H1 (cell line): ENCODE measurements around the gene FHAD1. TPM values are rescaled to one million over a fixed set of nuclear protein-coding genes. Genes with fewer than 3 reads are reported as not detected.

Experiments
- CTCF ChIA-PET: fragments of 300-600 bp; sonication (Branson Sonifier 250); formaldehyde crosslinking; loops from one replicate; lab custom pipeline; 2021; ENCODE audit not compliant: partially characterized antibody; lab: Charles Lee
- POLR2A ChIA-PET: fragments of 300-600 bp; sonication (Branson Sonifier 250); formaldehyde crosslinking; loops from one replicate; lab custom pipeline; 2021; ENCODE audit warnings: inconsistent platforms; ENCODE audit not compliant: partially characterized antibody; lab: Charles Lee
- DNase-seq, 2 experiments: peaks; one replicate each; pipeline versions ENCODE4 v3.0.0 to v3.0.0-alpha.2; 2010 to 2022; ENCODE audit warnings: low spot score in 2 of 2, low read depth in 1 of 2, mixed read lengths in 1 of 2
- FAIRE-seq: peaks from 2 replicates; lab custom pipeline; 2011; peaks lifted over from hg19 to GRCh38; lab: Jason Lieb, UNC
- H2AFZ ChIP-seq: 2 replicates; pipeline ENCODE4 v1.8.1; 2012; ENCODE audit warnings: low read length, inconsistent platforms
- H2AK5ac ChIP-seq: 2 replicates; pipeline ENCODE4 v1.6.1; 2013; ENCODE audit warnings: low read depth, low read length
- H2BK120ac ChIP-seq: replicated peaks from 2 replicates; pipeline ENCODE3; 2013; ENCODE audit warnings: low read depth, low read length, inconsistent platforms
- H2BK12ac ChIP-seq: 2 replicates; pipeline ENCODE4 v1.6.1; 2013; ENCODE audit warnings: low read depth, low read length
- H2BK15ac ChIP-seq: 2 replicates; pipeline ENCODE4 v1.6.1; 2013; ENCODE audit warnings: low read length
- H2BK20ac ChIP-seq: 2 replicates; pipeline ENCODE4 v1.6.1; 2013; ENCODE audit warnings: low read length
- H2BK5ac ChIP-seq: 2 replicates; pipeline ENCODE4 v1.6.1; 2013; ENCODE audit warnings: low read depth, low read length
- H3K14ac ChIP-seq: 2 replicates; pipeline ENCODE4 v1.6.1; 2013; ENCODE audit warnings: inconsistent platforms; ENCODE audit not compliant: insufficient read length
- H3K18ac ChIP-seq: 2 replicates; pipeline ENCODE4 v1.6.1; 2013; ENCODE audit warnings: low read length; ENCODE audit errors: extremely low read depth
- H3K23ac ChIP-seq: 2 replicates; pipeline ENCODE4 v1.6.1; 2013; ENCODE audit warnings: inconsistent platforms; ENCODE audit not compliant: insufficient read length
- H3K23me2 ChIP-seq: 2 replicates; pipeline ENCODE4 v1.6.1; 2013; ENCODE audit warnings: low read depth, low read length
- H3K27ac ChIP-seq: 2 replicates; pipeline ENCODE4 v1.6.1; 2011; ENCODE audit warnings: low read depth, low read length, inconsistent platforms
- H3K27me3 ChIP-seq, 4 experiments: replicated peaks in 1 of 4; 1 replicate in 1 of 4; 2 replicates in 3 of 4; pipeline versions ENCODE4 v1.6.1 to v1.8.1; 2011 to 2013; ENCODE audit warnings: low read length in 3 of 4, mild to moderate bottlenecking in 3 of 4, inconsistent platforms in 2 of 4, mixed read lengths in 2 of 4, moderate library complexity in 1 of 4; ENCODE audit not compliant: control insufficient read depth in 3 of 4, insufficient read depth in 3 of 4; ENCODE audit errors: extremely low read depth in 1 of 4
- H3K36me3 ChIP-seq, 4 experiments: 2 replicates each; pipeline versions ENCODE4 v1.6.1 to v1.8.1; 2011 to 2013; ENCODE audit warnings: mild to moderate bottlenecking in 4 of 4, low read length in 3 of 4, moderate library complexity in 2 of 4, control low read depth in 1 of 4, inconsistent platforms in 1 of 4; ENCODE audit not compliant: insufficient read depth in 4 of 4, control insufficient read depth in 2 of 4
- H3K4ac ChIP-seq: replicated peaks from 2 replicates; pipeline ENCODE3; 2013; ENCODE audit warnings: low read length, low read depth, mixed read lengths, inconsistent platforms; ENCODE audit not compliant: insufficient read length
- H3K4me1 ChIP-seq, 4 experiments: replicated peaks in 1 of 4; 1 replicate in 1 of 4; 2 replicates in 3 of 4; pipeline versions ENCODE4 v1.6.1 to v1.8.1; 2011 to 2013; ENCODE audit warnings: low read length in 3 of 4, inconsistent platforms in 2 of 4, mixed read lengths in 1 of 4; ENCODE audit not compliant: insufficient read depth in 4 of 4, control insufficient read depth in 3 of 4
- H3K4me2 ChIP-seq, 2 experiments: 2 replicates each; pipeline versions ENCODE4 v1.6.1 to v1.8.1; 2011 to 2013; ENCODE audit warnings: low read depth in 2 of 2, low read length in 2 of 2, control low read depth in 1 of 2, inconsistent platforms in 1 of 2, mild to moderate bottlenecking in 1 of 2; ENCODE audit not compliant: insufficient read depth in 1 of 2
- H3K4me3 ChIP-seq, 4 experiments: fragments of 200-600, 300-600 bp in 1 of 4; sonication (generic), shearing (Covaris generic), sonication (Bioruptor Twin) in 1 of 4; 2 replicates each; pipeline versions ENCODE4 v1.5.1 to v1.8.1; 2011 to 2016; ENCODE audit warnings: low read length in 4 of 4, low read depth in 3 of 4, control low read depth in 2 of 4, inconsistent platforms in 2 of 4, mild to moderate bottlenecking in 2 of 4, mixed read lengths in 1 of 4, moderate library complexity in 1 of 4; ENCODE audit not compliant: insufficient read depth in 2 of 4; ENCODE audit errors: extremely low read depth in 1 of 4
- H3K56ac ChIP-seq: replicated peaks from 2 replicates; pipeline ENCODE3; 2013; ENCODE audit warnings: low read depth, mild to moderate bottlenecking, mixed read lengths, low read length, inconsistent platforms; ENCODE audit not compliant: insufficient read length
- H3K79me1 ChIP-seq: 2 replicates; pipeline ENCODE4 v1.6.1; 2013; ENCODE audit warnings: low read depth, low read length, control low read depth
- H3K79me2 ChIP-seq, 2 experiments: 2 replicates each; pipeline versions ENCODE4 v1.6.1 to v1.8.1; 2012 to 2013; ENCODE audit warnings: low read length in 2 of 2, mild to moderate bottlenecking in 2 of 2, inconsistent platforms in 1 of 2; ENCODE audit not compliant: insufficient read depth in 2 of 2, control insufficient read depth in 1 of 2
- H3K9ac ChIP-seq, 4 experiments: replicated peaks in 1 of 4; 1 replicate in 1 of 4; 2 replicates in 3 of 4; pipeline versions ENCODE4 v1.6.1 to v1.8.1; 2011 to 2013; ENCODE audit warnings: low read depth in 3 of 4, low read length in 3 of 4, control low read depth in 2 of 4, mild to moderate bottlenecking in 2 of 4, moderate library complexity in 2 of 4, inconsistent platforms in 1 of 4; ENCODE audit errors: extremely low read depth in 1 of 4
- H3K9me3 ChIP-seq, 2 experiments: 2 replicates each; pipeline versions ENCODE4 v1.6.1 to v1.8.1; 2012 to 2013; ENCODE audit warnings: mild to moderate bottlenecking in 2 of 2, moderate library complexity in 2 of 2, control low read depth in 1 of 2, inconsistent platforms in 1 of 2, low read depth in 1 of 2, low read length in 1 of 2, mixed read lengths in 1 of 2; ENCODE audit not compliant: insufficient read depth in 2 of 2
- H4K20me1 ChIP-seq, 2 experiments: replicated peaks in 1 of 2; 2 replicates each; pipeline versions ENCODE3 to v1.8.1; 2011 to 2013; ENCODE audit warnings: inconsistent platforms in 2 of 2, low read length in 2 of 2, mild to moderate bottlenecking in 1 of 2; ENCODE audit not compliant: insufficient read depth in 2 of 2, control insufficient read depth in 1 of 2
- H4K5ac ChIP-seq: 2 replicates; pipeline ENCODE4 v1.6.1; 2013; ENCODE audit warnings: low read length, low read depth, mixed read lengths, inconsistent platforms; ENCODE audit not compliant: insufficient read length
- H4K8ac ChIP-seq: 2 replicates; pipeline ENCODE4 v1.8.0; 2013; ENCODE audit warnings: mild to moderate bottlenecking, moderate library complexity, low read length, inconsistent platforms; ENCODE audit not compliant: insufficient read depth; ENCODE audit errors: extremely low read depth
- H4K91ac ChIP-seq: replicated peaks from 2 replicates; pipeline ENCODE3; 2013; ENCODE audit warnings: low read length, mixed read lengths, inconsistent platforms; ENCODE audit not compliant: insufficient read length
- BACH1 ChIP-seq: IDR thresholded peaks from 2 replicates; pipeline ENCODE4 v1.6.1; 2012; ENCODE audit warnings: low read length, improper control_type of control experiment
- BCL11A ChIP-seq, 2 experiments: IDR thresholded peaks; one replicate each; pipeline ENCODE4 v1.6.1; 2011; ENCODE audit warnings: low read depth in 2 of 2, low read length in 2 of 2, mild to moderate bottlenecking in 2 of 2
- CBX8 ChIP-seq: fragments of 300-800, 300-1000 bp; sonication (generic); IDR thresholded peaks from 2 replicates; pipeline ENCODE4 v1.7.1; 2016; ENCODE audit warnings: low read depth, low read length, borderline replicate concordance
- CHD2 ChIP-seq: IDR thresholded peaks from 2 replicates; pipeline ENCODE4 v1.6.1; 2012; ENCODE audit warnings: low read length, improper control_type of control experiment
- EGR1 ChIP-seq: IDR thresholded peaks from 2 replicates; pipeline ENCODE4 v1.6.1; 2011; ENCODE audit warnings: low read depth, low read length, borderline replicate concordance
- HDAC2 ChIP-seq, 2 experiments: fragments of 300-600 bp in 1 of 2; sonication (generic) in 1 of 2; IDR thresholded peaks; 2 replicates each; pipeline ENCODE4 v1.6.1; 2011 to 2012; ENCODE audit warnings: low read depth in 2 of 2, low read length in 2 of 2, mild to moderate bottlenecking in 2 of 2, moderate library complexity in 2 of 2, borderline replicate concordance in 1 of 2, inconsistent platforms in 1 of 2
- MAFK ChIP-seq: IDR thresholded peaks from 2 replicates; pipeline ENCODE4 v1.6.1; 2012; ENCODE audit warnings: low read depth, mild to moderate bottlenecking, improper control_type of control experiment, low read length
- RNF2 ChIP-seq: fragments of 200-900, 300-1000 bp; sonication (generic); IDR thresholded peaks from 2 replicates; pipeline ENCODE4 v1.7.1; 2016; ENCODE audit warnings: borderline replicate concordance, low read depth, mild to moderate bottlenecking, antibody characterized with exemption, low read length; ENCODE audit not compliant: poor library complexity, severe bottlenecking; ENCODE audit errors: missing control alignments
- SIN3A ChIP-seq, 2 experiments: IDR thresholded peaks in 1 of 2; conservative IDR thresholded peaks in 1 of 2; 2 replicates each; pipeline ENCODE4 v1.6.1; 2011 to 2012; ENCODE audit warnings: low read length in 2 of 2, improper control_type of control experiment in 1 of 2, low read depth in 1 of 2, mild to moderate bottlenecking in 1 of 2
- SIRT6 ChIP-seq: IDR thresholded peaks from one replicate; pipeline ENCODE4 v1.7.1; 2012; ENCODE audit warnings: low read length, inconsistent platforms
- WGBS, 2 experiments: shearing (Covaris generic) in 1 of 2; methylation state at CpG; one replicate each; pipeline versions ENCODE4 v1.1.6 to v1.1.7; 2013 to 2015; ENCODE audit warnings: low lambda C conversion rate in 2 of 2, mixed read lengths in 2 of 2, inconsistent platforms in 1 of 2, low coverage in 1 of 2, missing lambda C conversion rate in 1 of 2; ENCODE audit not compliant: insufficient replicate concordance in 2 of 2, insufficient coverage in 1 of 2, insufficient read length in 1 of 2; ENCODE audit errors: extremely low coverage in 1 of 2, missing lambda C conversion rate in 1 of 2; 5-methylcytosine and 5-hydroxymethylcytosine counted together
- polyA plus RNA-seq, 7 experiments: library from polyadenylated mRNA; depleted of rRNA in 3 of 7; stranded (reverse) in 5 of 7; unstranded in 2 of 7; fragments of >200 nt in 5 of 7; fragments of 200-250 nt in 2 of 7; gene quantifications; 1 replicate in 5 of 7; 2 replicates in 1 of 7; 4 replicates in 1 of 7; pipeline versions ENCODE4 v1.2.1 to v1.2.3, GENCODE V29; 2011 to 2013; ENCODE audit warnings: missing spikeins in 2 of 7, mixed read lengths in 2 of 7
- total RNA-seq: library from RNA; stranded (reverse); fragmentation: NEBNext Ultra II Directional; extraction: Animal tissue kit (Norgen Biotek cat#: 25700); gene quantifications from 2 replicates; pipeline ENCODE4 v1.2.1, GENCODE V29; 2021
- TF ChIP-seq, protein P1 (sequence below): IDR thresholded peaks from 2 replicates; pipeline ENCODE4 v1.6.1; 2011; ENCODE audit warnings: low read length, improper control_type of control experiment

FHAD1 gene
- total and polyA plus RNA-seq, 2 of the 8 experiments (the other 6 are each of a cell fraction or from before 2014, with no cell fraction given): 0.39 to 0.69 TPM

- WGBS, 2 experiments: 87% methylated on average over 4 of the region's 4 CpGs; no CpG with 5 or more reads in 1 of the 2 experiments
- no peaks in the 10 kb centered on the region for H3K79me1 ChIP-seq
- no peak overlapping the region for H3K4ac ChIP-seq
- H2AFZ ChIP-seq: no peak overlapping the region
- peaks cover 8% of the 10 kb centered on the region in 2 experiments; a peak in 2 of 4 replicates for H3K9me3 ChIP-seq
- H3K27ac ChIP-seq: no peak overlapping the region
- H3K4me2 ChIP-seq: no peak overlapping the region
- H2BK5ac ChIP-seq: no peak overlapping the region
- no peak overlapping the region for H2BK15ac ChIP-seq
- no peak overlapping the region for H4K5ac ChIP-seq
- H4K20me1 ChIP-seq: no peaks in the 10 kb centered on the region
- peaks cover 0 to 2% (median 0%) of the 10 kb centered on the region in 4 experiments; a peak in 1 of 7 replicates for H3K4me1 ChIP-seq
- H4K8ac ChIP-seq: no peak overlapping the region
- H3K79me2 ChIP-seq: no peaks in the 10 kb centered on the region
- no peaks in the 10 kb centered on the region for H3K27me3 ChIP-seq
- no peak overlapping the region for H2BK20ac ChIP-seq
- POLR2A ChIA-PET: interaction anchor here (1.1 kb wide), 1 partner anchor 19 kb away, joined by 3 read pairs; no protein-coding TSS in a partner anchor
- H3K14ac ChIP-seq: no peak overlapping the region
- H4K91ac ChIP-seq: no peak overlapping the region
- no peak overlapping the region for H3K9ac ChIP-seq
- peaks cover 6 to 11% (median 8%) of the 10 kb centered on the region in 4 experiments; a peak in 5 of 8 replicates for H3K36me3 ChIP-seq
- CTCF ChIA-PET: interaction anchor here (1.0 to 2.2 kb wide), 6 partner anchors 8 to 94 kb away, joined by 3 to 8 read pairs (median 5); no protein-coding TSS in a partner anchor
- H2AK5ac ChIP-seq: no peak overlapping the region
- no peak overlapping the region for H2BK120ac ChIP-seq
- DNase-seq (no peak), FAIRE-seq (no peak)
- H3K23me2 ChIP-seq: peaks cover 2% of the 10 kb centered on the region; the same call in 1 of the 2 replicates
- no peak overlapping the region for H3K56ac ChIP-seq
- H3K18ac ChIP-seq: no peak overlapping the region
- H3K23ac ChIP-seq: no peak overlapping the region
- H2BK12ac ChIP-seq: no peak overlapping the region
- H3K4me3 ChIP-seq: no peak overlapping the region
- TF ChIP-seq BCL11A (IDR thresholded peaks at IDR 0.05; ENCODE audit: low read depth in 2 of 2, low read length in 2 of 2): no peak
- TF ChIP-seq, protein P1, sequence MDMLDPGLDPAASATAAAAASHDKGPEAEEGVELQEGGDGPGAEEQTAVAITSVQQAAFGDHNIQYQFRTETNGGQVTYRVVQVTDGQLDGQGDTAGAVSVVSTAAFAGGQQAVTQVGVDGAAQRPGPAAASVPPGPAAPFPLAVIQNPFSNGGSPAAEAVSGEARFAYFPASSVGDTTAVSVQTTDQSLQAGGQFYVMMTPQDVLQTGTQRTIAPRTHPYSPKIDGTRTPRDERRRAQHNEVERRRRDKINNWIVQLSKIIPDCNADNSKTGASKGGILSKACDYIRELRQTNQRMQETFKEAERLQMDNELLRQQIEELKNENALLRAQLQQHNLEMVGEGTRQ: no peak
- TF ChIP-seq MAFK: no peak
- no peak for TF ChIP-seq SIN3A (conservative IDR thresholded peaks at IDR 0.05 in 1 of 2, IDR thresholded peaks at IDR 0.05 in 1 of 2; ENCODE audit: low read depth in 1 of 2, low read length in 2 of 2)
- no peak for TF ChIP-seq HDAC2 (IDR thresholded peaks at IDR 0.05; ENCODE audit: borderline replicate concordance in 1 of 2, low read depth in 2 of 2, low read length in 2 of 2)
- TF ChIP-seq SIRT6: no peak
- no peak for TF ChIP-seq EGR1
- TF ChIP-seq CBX8: no peak
- TF ChIP-seq BACH1: no peak
- TF ChIP-seq CHD2: no peak
- TF ChIP-seq RNF2: no peak
These were observed 24.2 kb upstream of the FHAD1 start for GRCh38 chr1:15222653-15223303.
